HG02852 (cell line): Measurements from ENCODE around the gene ENOSF1.

ENCODE experiments used
- ATAC-seq: cut with Tn5 transposase; IDR thresholded peaks from one replicate; pipeline ENCODE4 v1.9.1; 2021; ENCODE audit warnings: mild to moderate bottlenecking, moderate library complexity; ENCODE audit not compliant: unreplicated experiment

The ENOSF1 gene

GRCh38 chr18:644395-645004, 67.9 kb downstream of the ENOSF1 start:
- no peak for ATAC-seq

- no peak for ATAC-seq
Measured at GRCh38 chr18:641224-641623, 71.2 kb downstream of the ENOSF1 start.

- no peak for ATAC-seq
Measured at GRCh38 chr18:635171-635570, 77.3 kb downstream of the ENOSF1 start.

GRCh38 chr18:634551-635045, 77.8 kb downstream of the ENOSF1 start:
- no peak for ATAC-seq

- ATAC-seq = no peak
Measured at GRCh38 chr18:631560-631959, 80.9 kb downstream of the ENOSF1 start.

GRCh38 chr18:629269-630150, 82.9 kb downstream of the ENOSF1 start:
- ATAC-seq = no peak

GRCh38 chr18:627231-627630, 85.2 kb downstream of the ENOSF1 start:
- ATAC-seq = no peak

GRCh38 chr18:623761-624620, 88.4 kb downstream of the ENOSF1 start:
- ATAC-seq = peak; percentile 59

GRCh38 chr18:622289-622688, 90.1 kb downstream of the ENOSF1 start:
- ATAC-seq = no peak

GRCh38 chr18:621291-622043, 91.0 kb downstream of the ENOSF1 start:
- no peak for ATAC-seq
